ENCODE data around the gene GRK1. TPM values are rescaled to one million over a fixed set of nuclear protein-coding genes. Genes with fewer than 3 reads are reported as not detected.

GRK1 gene
- total and polyA plus RNA-seq, 2 of the 13 experiments (the other 11 are each of a cell fraction or from before 2014, with no cell fraction given) = 0.07 to 0.12 TPM

- Histone ChIP-seq H3K4me1 (ENCODE audit: insufficient read depth, low read length) (no peaks in the 10 kb centered on the region), H3K36me3 (replicated peaks in 1 of 2; ENCODE audit: control insufficient read depth in 1 of 2, insufficient read depth in 2 of 2, low read length in 2 of 2) (peaks cover 36 to 93% of the 10 kb centered on the region in 2 experiments), H4K20me1 (ENCODE audit: insufficient read depth, low read length) (0 out of 2 replicates have a peak, but pooled peaks cover 3% of the 10 kb centered on the region), H3K79me2 (ENCODE audit: insufficient read depth, low read length) (no peaks in the 10 kb centered on the region), H3K27ac (ENCODE audit: extremely low read length, insufficient read depth, low read length) (no peak overlapping the region), H3K27me3 (ENCODE audit: control insufficient read depth in 1 of 2, insufficient read depth in 2 of 2, low read length in 2 of 2) (no peaks in the 10 kb centered on the region), H3K4me2 (ENCODE audit: low read depth, low read length) (no peak overlapping the region), H3K9me3 (ENCODE audit: low read length) (no peaks in the 10 kb centered on the region), H3K4me3 (replicated peaks in 1 of 3; ENCODE audit: insufficient read depth in 1 of 3, low read depth in 2 of 3, low read length in 3 of 3) (no peak overlapping the region), H2AFZ (ENCODE audit: low read length) (no peak overlapping the region), H3K9ac (ENCODE audit: insufficient read depth, low read depth, low read length) (no peak overlapping the region)
- ChIA-PET POLR2A (no interaction called here), CTCF (ENCODE audit: low intra/inter-chr PET ratio, low total read pairs) (no interaction called here)
- FAIRE-seq (no peak), DNase-seq (ENCODE audit: low spot score) (no peak), ATAC-seq (no peak)
- in situ Hi-C loops (cut with HindIII; ENCODE audit: extremely low pct_ligation_motif_present, low pct_unique_long_range_greater_than_20kb) (no loop called here), intact Hi-C loops (cut with micrococcal nuclease; ENCODE audit: unreplicated experiment) (no loop called here)
- TF ChIP-seq ZNF776 (CRISPR knock-in tag; IDR thresholded peaks at IDR 0.05) (no peak), ZNF790 (CRISPR knock-in tag; IDR thresholded peaks at IDR 0.05; ENCODE audit: borderline replicate concordance) (no peak), ZBTB33 (CRISPR knock-in tag; IDR thresholded peaks at IDR 0.05) (no peak), MTF1 (CRISPR knock-in tag; IDR thresholded peaks at IDR 0.05) (no peak), SRY (CRISPR knock-in tag; IDR thresholded peaks at IDR 0.05) (no peak), ZNF883 (CRISPR knock-in tag; IDR thresholded peaks at IDR 0.05; ENCODE audit: not compliant biosample characterization) (no peak), RBM39 (IDR thresholded peaks at IDR 0.05; ENCODE audit: low read depth, low read length, poor library complexity, severe bottlenecking) (no peak), PREB (CRISPR knock-in tag; IDR thresholded peaks at IDR 0.05) (no peak), MEIS2 (CRISPR knock-in tag; IDR thresholded peaks at IDR 0.05) (no peak), MATR3 (CRISPR knock-in tag; IDR thresholded peaks at IDR 0.05) (no peak), CENPX (CRISPR knock-in tag; IDR thresholded peaks at IDR 0.05) (no peak), ZSCAN30 (CRISPR knock-in tag; IDR thresholded peaks at IDR 0.05) (no peak), KLF6 (CRISPR knock-in tag; IDR thresholded peaks at IDR 0.05) (no peak), ZNF10 (CRISPR knock-in tag; IDR thresholded peaks at IDR 0.05; ENCODE audit: borderline replicate concordance, low read depth) (no peak), CHD2 (IDR thresholded peaks at IDR 0.05; ENCODE audit: low read depth, low read length) (no peak), FOXP4 (CRISPR knock-in tag; IDR thresholded peaks at IDR 0.05) (no peak), ERF (CRISPR knock-in tag; IDR thresholded peaks at IDR 0.05) (no peak), CREBL2 (CRISPR knock-in tag; IDR thresholded peaks at IDR 0.05; ENCODE audit: borderline replicate concordance) (no peak)
- WGBS (ENCODE audit: low lambda C conversion rate) = 99% methylated on average over 15 of the region's 25 CpGs
- no TSS peak for BruUV-seq (replicated peaks)
These were observed 31.3 kb upstream of the GRK1 start for GRCh38 chr13:113635709-113636108.

Measured in HepG2 (cell line).